Measurements from ENCODE around the gene SAP25.
"Not testable (repeated sequence)": the region's sequence is repeated elsewhere in the genome, so short reads cannot be mapped to it uniquely, and the experiment has no call there.

Gene SAP25

GRCh38 chr7:100561491-100562194 is 12.1 kb downstream of the SAP25 start:
- no peaks in the 10 kb centered on the region for H3K9me3 ChIP-seq (ENCODE audit: control insufficient read depth in 2 of 2, low read length in 2 of 2)
- peaks cover 12 to 29% of the 10 kb centered on the region in 2 donors for H3K36me3 ChIP-seq (ENCODE audit: control insufficient read depth in 2 of 2, insufficient read depth in 2 of 2, low read length in 2 of 2)
- no peak overlapping the region for H3K9ac ChIP-seq (ENCODE audit: low read depth in 1 of 2, low read length in 2 of 2)
- H3K4me1 ChIP-seq (ENCODE audit: control insufficient read depth in 2 of 2, insufficient read depth in 2 of 2, low read length in 2 of 2), result peaks cover 0 to 4% of the 10 kb centered on the region in 2 donors
- no peaks in the 10 kb centered on the region for H3K27me3 ChIP-seq (ENCODE audit: control insufficient read depth in 2 of 2, insufficient read depth in 2 of 2, low read length in 2 of 2)
- H3K4me3 ChIP-seq (ENCODE audit: low read length in 2 of 2), result no peak overlapping the region
- no peak overlapping the region for H3K27ac ChIP-seq (ENCODE audit: low read depth in 2 of 2, low read length in 2 of 2)

- H3K4me3 ChIP-seq (ENCODE audit: low read length in 2 of 2), result no peak overlapping the region
- no peaks in the 10 kb centered on the region for H3K27me3 ChIP-seq (ENCODE audit: control insufficient read depth in 2 of 2, insufficient read depth in 2 of 2, low read length in 2 of 2)
- H3K9ac ChIP-seq (ENCODE audit: low read depth in 1 of 2, low read length in 2 of 2), result no peak overlapping the region
- H3K4me1 ChIP-seq (ENCODE audit: control insufficient read depth in 2 of 2, insufficient read depth in 2 of 2, low read length in 2 of 2), result peaks cover 4 to 12% of the 10 kb centered on the region in 2 donors
- H3K36me3 ChIP-seq (ENCODE audit: control insufficient read depth in 2 of 2, insufficient read depth in 2 of 2, low read length in 2 of 2), result peaks cover 19 to 42% of the 10 kb centered on the region in 2 donors
- no peaks in the 10 kb centered on the region for H3K9me3 ChIP-seq (ENCODE audit: control insufficient read depth in 2 of 2, low read length in 2 of 2)
- H3K27ac ChIP-seq (ENCODE audit: low read depth in 2 of 2, low read length in 2 of 2), result no peak overlapping the region
Observed at GRCh38 chr7:100559127-100559526, 14.6 kb downstream of the SAP25 start.

- Histone ChIP-seq H3K36me3 (ENCODE audit: control insufficient read depth in 2 of 2, insufficient read depth in 2 of 2, low read length in 2 of 2) (peaks cover 27 to 47% of the 10 kb centered on the region in 2 donors), H3K4me3 (ENCODE audit: low read length in 2 of 2) (no peak overlapping the region), H3K27me3 (ENCODE audit: control insufficient read depth in 2 of 2, insufficient read depth in 2 of 2, low read length in 2 of 2) (no peaks in the 10 kb centered on the region), H3K27ac (ENCODE audit: low read depth in 2 of 2, low read length in 2 of 2) (no peak overlapping the region), H3K9ac (ENCODE audit: low read depth in 1 of 2, low read length in 2 of 2) (no peak overlapping the region), H3K4me1 (ENCODE audit: control insufficient read depth in 2 of 2, insufficient read depth in 2 of 2, low read length in 2 of 2) (peaks cover 10 to 15% of the 10 kb centered on the region in 2 donors), H3K9me3 (ENCODE audit: control insufficient read depth in 2 of 2, low read length in 2 of 2) (no peaks in the 10 kb centered on the region)
Observed at GRCh38 chr7:100556541-100556940, 17.2 kb downstream of the SAP25 start.

- Histone ChIP-seq H3K27me3 (ENCODE audit: control insufficient read depth in 2 of 2, insufficient read depth in 2 of 2, low read length in 2 of 2) (no peaks in the 10 kb centered on the region), H3K27ac (ENCODE audit: low read depth in 2 of 2, low read length in 2 of 2) (peak overlapping the region in 1 of 2 donors; percentile 48), H3K9me3 (ENCODE audit: control insufficient read depth in 2 of 2, low read length in 2 of 2) (no peaks in the 10 kb centered on the region), H3K9ac (ENCODE audit: low read depth in 1 of 2, low read length in 2 of 2) (no peak overlapping the region), H3K36me3 (ENCODE audit: control insufficient read depth in 2 of 2, insufficient read depth in 2 of 2, low read length in 2 of 2) (peaks cover 27 to 49% of the 10 kb centered on the region in 2 donors), H3K4me1 (ENCODE audit: control insufficient read depth in 2 of 2, insufficient read depth in 2 of 2, low read length in 2 of 2) (peaks cover 10 to 15% of the 10 kb centered on the region in 2 donors), H3K4me3 (ENCODE audit: low read length in 2 of 2) (no peak overlapping the region)
Observed at GRCh38 chr7:100555701-100556100, 18.0 kb downstream of the SAP25 start.

GRCh38 chr7:100553032-100553431 is 20.7 kb downstream of the SAP25 start:
- no peaks in the 10 kb centered on the region for H3K27me3 ChIP-seq (ENCODE audit: control insufficient read depth in 2 of 2, insufficient read depth in 2 of 2, low read length in 2 of 2)
- no peak overlapping the region for H3K27ac ChIP-seq (ENCODE audit: low read depth in 2 of 2, low read length in 2 of 2)

GRCh38 chr7:100552532-100552931 is 21.2 kb downstream of the SAP25 start:
- H3K36me3 ChIP-seq (ENCODE audit: control insufficient read depth in 2 of 2, insufficient read depth in 2 of 2, low read length in 2 of 2), result peaks cover 40 to 60% of the 10 kb centered on the region in 2 donors
- no peak overlapping the region for H3K4me3 ChIP-seq (ENCODE audit: low read length in 2 of 2)
- H3K9ac ChIP-seq (ENCODE audit: low read depth in 1 of 2, low read length in 2 of 2), result no peak overlapping the region
- no peak overlapping the region for H3K27ac ChIP-seq (ENCODE audit: low read depth in 2 of 2, low read length in 2 of 2)
- peaks cover 19 to 23% of the 10 kb centered on the region in 2 donors for H3K4me1 ChIP-seq (ENCODE audit: control insufficient read depth in 2 of 2, insufficient read depth in 2 of 2, low read length in 2 of 2)
- no peaks in the 10 kb centered on the region for H3K9me3 ChIP-seq (ENCODE audit: control insufficient read depth in 2 of 2, low read length in 2 of 2)
- no peaks in the 10 kb centered on the region for H3K27me3 ChIP-seq (ENCODE audit: control insufficient read depth in 2 of 2, insufficient read depth in 2 of 2, low read length in 2 of 2)

More at GRCh38 chr7:100553032-100553431, 20.7 kb downstream of the SAP25 start:
- Histone ChIP-seq H3K4me3 (ENCODE audit: low read length in 2 of 2) (no peak overlapping the region), H3K9me3 (ENCODE audit: control insufficient read depth in 2 of 2, low read length in 2 of 2) (no peaks in the 10 kb centered on the region), H3K9ac (ENCODE audit: low read depth in 1 of 2, low read length in 2 of 2) (no peak overlapping the region), H3K4me1 (ENCODE audit: control insufficient read depth in 2 of 2, insufficient read depth in 2 of 2, low read length in 2 of 2) (peaks cover 14 to 18% of the 10 kb centered on the region in 2 donors), H3K36me3 (ENCODE audit: control insufficient read depth in 2 of 2, insufficient read depth in 2 of 2, low read length in 2 of 2) (peaks cover 40 to 60% of the 10 kb centered on the region in 2 donors)

- Histone ChIP-seq H3K4me1 (ENCODE audit: control insufficient read depth in 2 of 2, insufficient read depth in 2 of 2, low read length in 2 of 2) (peaks cover 38 to 49% of the 10 kb centered on the region in 2 donors), H3K9ac (ENCODE audit: low read depth in 1 of 2, low read length in 2 of 2) (peak overlapping the region in 1 of 2 donors; percentile 63), H3K27ac (ENCODE audit: low read depth in 2 of 2, low read length in 2 of 2) (peak overlapping the region; percentile 89 to 97), H3K36me3 (ENCODE audit: control insufficient read depth in 2 of 2, insufficient read depth in 2 of 2, low read length in 2 of 2) (peaks cover 23 to 30% of the 10 kb centered on the region in 2 donors)
- not testable (repeated sequence) for H3K27me3 ChIP-seq (ENCODE audit: control insufficient read depth in 2 of 2, insufficient read depth in 2 of 2, low read length in 2 of 2); H3K9me3 ChIP-seq (ENCODE audit: control insufficient read depth in 2 of 2, low read length in 2 of 2); H3K4me3 ChIP-seq (ENCODE audit: low read length in 2 of 2)
Observed at GRCh38 chr7:100548446-100548845, 25.3 kb downstream of the SAP25 start.

GRCh38 chr7:100547872-100548271 is 25.8 kb downstream of the SAP25 start:
- Histone ChIP-seq H3K27ac (ENCODE audit: low read depth in 2 of 2, low read length in 2 of 2) (peak overlapping the region; percentile 89 to 97), H3K36me3 (ENCODE audit: control insufficient read depth in 2 of 2, insufficient read depth in 2 of 2, low read length in 2 of 2) (peaks cover 19 to 25% of the 10 kb centered on the region in 2 donors), H3K9me3 (ENCODE audit: control insufficient read depth in 2 of 2, low read length in 2 of 2) (no peaks in the 10 kb centered on the region), H3K4me1 (ENCODE audit: control insufficient read depth in 2 of 2, insufficient read depth in 2 of 2, low read length in 2 of 2) (peaks cover 38 to 49% of the 10 kb centered on the region in 2 donors), H3K27me3 (ENCODE audit: control insufficient read depth in 2 of 2, insufficient read depth in 2 of 2, low read length in 2 of 2) (no peaks in the 10 kb centered on the region), H3K9ac (ENCODE audit: low read depth in 1 of 2, low read length in 2 of 2) (peak overlapping the region; percentile 63), H3K4me3 (ENCODE audit: low read length in 2 of 2) (no peak overlapping the region)

GRCh38 chr7:100546926-100547800 is 26.5 kb downstream of the SAP25 start:
- H3K4me1 ChIP-seq (ENCODE audit: control insufficient read depth in 2 of 2, insufficient read depth in 2 of 2, low read length in 2 of 2), result peaks cover 41 to 49% of the 10 kb centered on the region in 2 donors
- peak overlapping the region; percentile 63 for H3K9ac ChIP-seq (ENCODE audit: low read depth in 1 of 2, low read length in 2 of 2)
- peak overlapping the region; percentile 32 to 55 for H3K4me3 ChIP-seq (ENCODE audit: low read length in 2 of 2)
- H3K9me3 ChIP-seq (ENCODE audit: control insufficient read depth in 2 of 2, low read length in 2 of 2), result no peaks in the 10 kb centered on the region
- peak overlapping the region; percentile 89 to 97 for H3K27ac ChIP-seq (ENCODE audit: low read depth in 2 of 2, low read length in 2 of 2)
- H3K27me3 ChIP-seq (ENCODE audit: control insufficient read depth in 2 of 2, insufficient read depth in 2 of 2, low read length in 2 of 2), result no peaks in the 10 kb centered on the region
- peaks cover 13 to 18% of the 10 kb centered on the region in 2 donors for H3K36me3 ChIP-seq (ENCODE audit: control insufficient read depth in 2 of 2, insufficient read depth in 2 of 2, low read length in 2 of 2)

Data from mucosa of rectum (tissue), 2 donors.